GM06990 (cell line): ENCODE measurements around the gene MSH6.
"Not testable (repeated sequence)": the region's sequence is repeated elsewhere in the genome, so short reads cannot be mapped to it uniquely, and the experiment has no call there.

Experiments
- DNase-seq: peaks from one replicate; pipeline ENCODE4 v3.0.0-alpha.2; 2011; ENCODE audit not compliant: insufficient read length; ENCODE audit errors: extremely low read depth
- H3K27me3 ChIP-seq: replicated peaks from 2 replicates; pipeline ENCODE4 v1.6.0; 2011; ENCODE audit warnings: low read length; ENCODE audit not compliant: control insufficient read depth, insufficient read depth
- H3K36me3 ChIP-seq: 2 replicates; pipeline ENCODE4 v1.5.1; 2011; ENCODE audit warnings: low read length; ENCODE audit not compliant: control insufficient read depth, insufficient read depth
- H3K4me3 ChIP-seq: replicated peaks from 2 replicates; pipeline ENCODE4 v1.5.1; 2011; ENCODE audit warnings: low read depth, mild to moderate bottlenecking, control low read depth, low read length
- TF ChIP-seq, protein P1 (sequence below): IDR thresholded peaks from 2 replicates; pipeline ENCODE4 v1.5.1; 2011; ENCODE audit warnings: low read length, control low read depth, mild to moderate bottlenecking, inconsistent platforms; ENCODE audit not compliant: insufficient read depth, poor library complexity, severe bottlenecking

The MSH6 gene

DNA sequence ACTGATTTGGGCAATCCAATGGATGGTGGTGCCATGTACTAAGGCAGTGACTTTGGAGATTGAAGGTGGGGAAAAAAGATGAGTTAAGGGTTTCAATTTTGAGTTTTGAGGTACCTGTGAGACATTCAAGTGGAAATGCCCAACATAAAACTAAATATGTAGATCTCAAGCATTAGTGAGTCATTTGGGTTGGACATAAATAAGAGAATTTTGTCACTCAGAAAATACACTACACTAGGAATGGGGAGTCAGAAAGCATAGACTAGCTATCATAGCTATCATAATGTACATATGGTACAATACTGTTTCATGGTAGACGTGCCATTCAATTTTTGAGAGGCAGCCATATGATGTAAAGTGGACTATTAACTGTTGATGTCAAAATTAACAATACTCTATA lies 67.3 kb downstream of the MSH6 start:
- DNase-seq, result no peak
- Histone ChIP-seq H3K36me3 (no peaks in the 10 kb centered on the region), H3K4me3 (no peak overlapping the region), H3K27me3 (no peaks in the 10 kb centered on the region)
- TF ChIP-seq, protein P1, sequence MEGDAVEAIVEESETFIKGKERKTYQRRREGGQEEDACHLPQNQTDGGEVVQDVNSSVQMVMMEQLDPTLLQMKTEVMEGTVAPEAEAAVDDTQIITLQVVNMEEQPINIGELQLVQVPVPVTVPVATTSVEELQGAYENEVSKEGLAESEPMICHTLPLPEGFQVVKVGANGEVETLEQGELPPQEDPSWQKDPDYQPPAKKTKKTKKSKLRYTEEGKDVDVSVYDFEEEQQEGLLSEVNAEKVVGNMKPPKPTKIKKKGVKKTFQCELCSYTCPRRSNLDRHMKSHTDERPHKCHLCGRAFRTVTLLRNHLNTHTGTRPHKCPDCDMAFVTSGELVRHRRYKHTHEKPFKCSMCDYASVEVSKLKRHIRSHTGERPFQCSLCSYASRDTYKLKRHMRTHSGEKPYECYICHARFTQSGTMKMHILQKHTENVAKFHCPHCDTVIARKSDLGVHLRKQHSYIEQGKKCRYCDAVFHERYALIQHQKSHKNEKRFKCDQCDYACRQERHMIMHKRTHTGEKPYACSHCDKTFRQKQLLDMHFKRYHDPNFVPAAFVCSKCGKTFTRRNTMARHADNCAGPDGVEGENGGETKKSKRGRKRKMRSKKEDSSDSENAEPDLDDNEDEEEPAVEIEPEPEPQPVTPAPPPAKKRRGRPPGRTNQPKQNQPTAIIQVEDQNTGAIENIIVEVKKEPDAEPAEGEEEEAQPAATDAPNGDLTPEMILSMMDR, result no peak

- not testable (repeated sequence) for H3K4me3 ChIP-seq, DNase-seq, H3K36me3 ChIP-seq, H3K27me3 ChIP-seq
Measured at GRCh38 chr2:47853067-47853777, 70.3 kb downstream of the MSH6 start.
